PC-3 (cell line): ENCODE measurements around the gene BSN. TPM values are rescaled to one million over a fixed set of nuclear protein-coding genes. Genes with fewer than 3 reads are reported as not detected.

ENCODE experiments used
- ATAC-seq: fragments of 200-7000 bp; cut with Tn5 transposase; 2 replicates; pipeline ENCODE4 v1.9.1; 2020; ENCODE audit warnings: mild to moderate bottlenecking, moderate library complexity
- BruUV-seq: library from RNA; stranded (reverse); fragments of 400-500 nt; replicated peaks from 2 replicates; lab custom pipeline; 2021; lab: Mats Ljungman, UMichigan
- CTCF ChIA-PET: fragments of 300-600 bp; sonication (Branson Sonifier 250); formaldehyde crosslinking; loops from one replicate; lab custom pipeline; 2022; ENCODE audit warnings: antibody characterized with exemption; lab: Charles Lee
- POLR2A ChIA-PET: fragments of 300-600 bp; sonication (Branson Sonifier 250); formaldehyde crosslinking; loops from one replicate; lab custom pipeline; 2022; ENCODE audit warnings: antibody characterized with exemption; ENCODE audit not compliant: unreplicated experiment; lab: Charles Lee
- DNase-seq: peaks from one replicate; pipeline ENCODE4 v3.0.0-alpha.2; 2015
- H2AFZ ChIP-seq: fragments of 300-600 bp; sonication (generic); 2 replicates; pipeline ENCODE4 v1.6.0; 2016; ENCODE audit warnings: antibody characterized with exemption, low read length
- H3F3A ChIP-seq: fragments of 300-600 bp; sonication (generic); one replicate; pipeline ENCODE4 v1.6.0; 2017; ENCODE audit warnings: antibody characterized with exemption, low read length, control low read depth, mild to moderate bottlenecking; ENCODE audit not compliant: unreplicated experiment
- H3K27ac ChIP-seq: fragments of 300-600 bp; sonication (generic); 2 replicates; pipeline ENCODE4 v1.5.1; 2016; ENCODE audit warnings: mild to moderate bottlenecking, low read length
- H3K27me3 ChIP-seq: fragments of 300-600 bp; sonication (generic); 2 replicates; pipeline ENCODE4 v1.6.1; 2016; ENCODE audit warnings: low read length, mixed read lengths
- H3K36me3 ChIP-seq: fragments of 300-600 bp; sonication (generic); 2 replicates; pipeline ENCODE4 v1.6.1; 2016; ENCODE audit warnings: low read depth, mixed run types, low read length, mixed read lengths
- H3K4me1 ChIP-seq: fragments of 300-600 bp; sonication (generic); 2 replicates; pipeline ENCODE4 v1.5.1; 2016; ENCODE audit warnings: low read length; ENCODE audit not compliant: insufficient read depth
- H3K4me2 ChIP-seq: fragments of 300-600 bp; sonication (generic); 2 replicates; pipeline ENCODE4 v1.6.0; 2016; ENCODE audit warnings: low read length
- H3K4me3 ChIP-seq: fragments of 300-600 bp; sonication (generic); 2 replicates; pipeline ENCODE4 v1.5.1; 2016; ENCODE audit warnings: mild to moderate bottlenecking, low read length, mixed read lengths
- H3K79me2 ChIP-seq: fragments of 300-600 bp; sonication (generic); 2 replicates; pipeline ENCODE4 v1.6.1; 2017; ENCODE audit warnings: low read length, mixed read lengths
- H3K9ac ChIP-seq: fragments of 300-600 bp; sonication (generic); 2 replicates; pipeline ENCODE4 v1.6.0; 2016; ENCODE audit warnings: mild to moderate bottlenecking, low read length
- H3K9me2 ChIP-seq: fragments of 300-600 bp; sonication (generic); replicated peaks from 2 replicates; pipeline ENCODE4 v1.6.1; 2016; ENCODE audit warnings: mixed run types, low read length, mixed read lengths
- H3K9me3 ChIP-seq: fragments of 300-600 bp; sonication (generic); 2 replicates; pipeline ENCODE4 v1.6.1; 2016; ENCODE audit warnings: low read length, mixed read lengths
- H4K20me1 ChIP-seq: fragments of 300-600 bp; sonication (generic); 2 replicates; pipeline ENCODE4 v1.6.1; 2016; ENCODE audit warnings: low read length, mixed read lengths
- CTCF ChIP-seq: fragments of 300-600 bp; sonication (generic); conservative IDR thresholded peaks from 2 replicates; pipeline ENCODE4 v1.5.1; 2017; ENCODE audit warnings: antibody characterized with exemption, low read depth, mild to moderate bottlenecking, low read length
- EZH2 ChIP-seq: fragments of 300-600 bp; sonication (generic); IDR thresholded peaks from one replicate; pipeline ENCODE4 v1.6.1; 2017; ENCODE audit warnings: antibody characterized with exemption, mild to moderate bottlenecking, low read length; ENCODE audit not compliant: unreplicated experiment
- EZH2phosphoT487 ChIP-seq: fragments of 300-600 bp; sonication (generic); IDR thresholded peaks from 2 replicates; pipeline ENCODE4 v1.6.1; 2018; ENCODE audit warnings: mild to moderate bottlenecking, antibody characterized with exemption, low read length, borderline replicate concordance
- intact Hi-C: fragments of 100-400 bp; cut with micrococcal nuclease; formaldehyde crosslinking; loops from 2 replicates; pipeline ENCODE4 v1.9.0; 2023
- total RNA-seq: library from RNA; depleted of rRNA; stranded (reverse); fragments of >200 nt; gene quantifications from 2 replicates; pipeline ENCODE4 v1.2.3, GENCODE V29; 2014

Gene BSN
- total RNA-seq, 1 experiment from 2014 or later = 0.80 TPM

GRCh38 chr3:49534581-49535441 is 19.5 kb upstream of the BSN start:
- CTCF ChIA-PET = no interaction called here
- Histone ChIP-seq H3F3A (no peaks in the 10 kb centered on the region), H3K9me2 (no peaks in the 10 kb centered on the region), H2AFZ (no peak overlapping the region), H3K4me1 (no peaks in the 10 kb centered on the region), H3K4me3 (no peak overlapping the region), H3K9me3 (no peaks in the 10 kb centered on the region), H3K36me3 (peaks cover 19% of the 10 kb centered on the region), H3K79me2 (no peaks in the 10 kb centered on the region), H3K4me2 (no peak overlapping the region), H4K20me1 (no peaks in the 10 kb centered on the region), H3K27me3 (no peaks in the 10 kb centered on the region), H3K27ac (no peak overlapping the region), H3K9ac (no peak overlapping the region)
- no peak for TF ChIP-seq EZH2
- no peak for TF ChIP-seq EZH2phosphoT487
- TF ChIP-seq CTCF = no peak
- BruUV-seq = no TSS peak
- intact Hi-C loops = loop anchor here (5.0 kb wide), 1 partner anchor 302 kb away; no protein-coding TSS in a partner anchor
- DNase-seq (no peak), ATAC-seq (no peak)
- POLR2A ChIA-PET = no interaction called here

GRCh38 chr3:49535971-49536874 is 18.1 kb upstream of the BSN start:
- H3K9ac ChIP-seq = no peak overlapping the region
- CTCF ChIA-PET = no interaction called here
- POLR2A ChIA-PET = no interaction called here

More at GRCh38 chr3:49535971-49536874, 18.1 kb upstream of the BSN start:
- intact Hi-C loops = loop anchor here (5.0 kb wide), 1 partner anchor 301 kb away; no protein-coding TSS in a partner anchor
- H3K27ac ChIP-seq = no peak overlapping the region
- no peak overlapping the region for H2AFZ ChIP-seq
- no peaks in the 10 kb centered on the region for H3F3A ChIP-seq
- H3K4me1 ChIP-seq = no peaks in the 10 kb centered on the region; the same call in 1 of the 2 replicates
- no peaks in the 10 kb centered on the region for H3K9me3 ChIP-seq
- H3K9me2 ChIP-seq = no peaks in the 10 kb centered on the region
- ATAC-seq (no peak), DNase-seq (no peak)
- no peaks in the 10 kb centered on the region for H4K20me1 ChIP-seq
- no peak overlapping the region for H3K4me3 ChIP-seq
- no peaks in the 10 kb centered on the region for H3K79me2 ChIP-seq
- H3K36me3 ChIP-seq = peaks cover 10% of the 10 kb centered on the region
- TF ChIP-seq EZH2phosphoT487 (no peak), CTCF (no peak), EZH2 (no peak)
- H3K27me3 ChIP-seq = no peaks in the 10 kb centered on the region
- no peak overlapping the region for H3K4me2 ChIP-seq
- no TSS peak for BruUV-seq
